ENCODE measurements around the gene SERINC3. TPM values are rescaled to one million over a fixed set of nuclear protein-coding genes. Genes with fewer than 3 reads are reported as not detected.
"Not testable (repeated sequence)": the region's sequence is repeated elsewhere in the genome, so short reads cannot be mapped to it uniquely, and the experiment has no call there.

Gene SERINC3
- total RNA-seq, 4 donors from 2014 or later = 119 to 140 (median 131) TPM

DNA sequence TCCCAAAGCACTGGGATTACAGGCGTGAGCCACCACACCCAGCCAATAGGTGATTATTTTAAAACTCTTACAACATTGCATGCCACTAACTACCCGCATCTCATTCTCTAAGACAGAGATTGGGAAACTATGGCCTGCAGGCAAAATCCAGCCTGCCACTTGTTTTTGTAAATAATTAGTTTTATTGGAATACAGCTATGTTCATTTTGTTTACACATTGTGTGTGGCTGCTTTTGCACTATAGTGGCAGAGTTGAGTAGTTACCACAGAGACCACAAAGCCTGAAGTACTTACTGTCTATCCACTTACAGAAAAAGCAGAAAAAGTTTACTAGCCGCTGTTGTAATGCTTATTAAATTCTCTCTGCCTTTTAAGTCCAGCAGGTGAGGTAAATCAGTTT lies 44.1 kb upstream of the SERINC3 start:
- no peaks in the 10 kb centered on the region for H3K27me3 ChIP-seq
- peak overlapping the region in 3 of 4 donors; percentile 73 to 81 (median 76) for H3K27ac ChIP-seq
- no peak overlapping the region for H3K4me3 ChIP-seq
- H3K9me3 ChIP-seq = no peaks in the 10 kb centered on the region
- no peaks in the 10 kb centered on the region for H3K36me3 ChIP-seq
- 90 to 98% methylated on average over 3 of the region's 3 CpGs for WGBS, 2 donors (ENCODE audit: low coverage in 1 of 2)
- no peak for ATAC-seq
- H3K4me1 ChIP-seq = peaks cover 3 to 46% (median 3%) of the 10 kb centered on the region in 3 donors
- TF ChIP-seq, protein P1, sequence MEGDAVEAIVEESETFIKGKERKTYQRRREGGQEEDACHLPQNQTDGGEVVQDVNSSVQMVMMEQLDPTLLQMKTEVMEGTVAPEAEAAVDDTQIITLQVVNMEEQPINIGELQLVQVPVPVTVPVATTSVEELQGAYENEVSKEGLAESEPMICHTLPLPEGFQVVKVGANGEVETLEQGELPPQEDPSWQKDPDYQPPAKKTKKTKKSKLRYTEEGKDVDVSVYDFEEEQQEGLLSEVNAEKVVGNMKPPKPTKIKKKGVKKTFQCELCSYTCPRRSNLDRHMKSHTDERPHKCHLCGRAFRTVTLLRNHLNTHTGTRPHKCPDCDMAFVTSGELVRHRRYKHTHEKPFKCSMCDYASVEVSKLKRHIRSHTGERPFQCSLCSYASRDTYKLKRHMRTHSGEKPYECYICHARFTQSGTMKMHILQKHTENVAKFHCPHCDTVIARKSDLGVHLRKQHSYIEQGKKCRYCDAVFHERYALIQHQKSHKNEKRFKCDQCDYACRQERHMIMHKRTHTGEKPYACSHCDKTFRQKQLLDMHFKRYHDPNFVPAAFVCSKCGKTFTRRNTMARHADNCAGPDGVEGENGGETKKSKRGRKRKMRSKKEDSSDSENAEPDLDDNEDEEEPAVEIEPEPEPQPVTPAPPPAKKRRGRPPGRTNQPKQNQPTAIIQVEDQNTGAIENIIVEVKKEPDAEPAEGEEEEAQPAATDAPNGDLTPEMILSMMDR (IDR thresholded peaks at IDR 0.05) = peak in 1 of 4 experiments; percentile 7
- TF ChIP-seq POLR2A (IDR thresholded peaks at IDR 0.05) (no peak), EP300 (IDR thresholded peaks at IDR 0.05) (no peak), POLR2AphosphoS5 (IDR thresholded peaks at IDR 0.05) (no peak)

DNA sequence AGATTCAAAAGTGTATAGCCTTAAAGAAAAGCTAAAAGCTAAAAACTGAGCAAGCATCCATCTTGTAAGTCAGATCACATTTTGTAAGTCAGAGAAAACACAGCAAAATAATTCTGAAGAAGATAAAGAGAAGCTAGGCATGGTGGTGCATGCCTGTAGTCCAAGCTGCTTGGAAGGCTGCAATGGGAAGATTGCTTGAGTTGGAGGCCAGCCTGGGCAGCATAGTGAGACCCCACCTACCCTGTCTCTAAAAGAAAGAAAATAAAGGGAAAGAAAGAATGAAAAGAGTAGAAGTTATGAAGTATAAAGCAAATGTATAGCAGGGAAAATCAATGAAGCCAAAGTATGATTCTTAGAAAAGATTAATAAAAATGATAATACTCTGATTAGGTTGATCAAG lies 40.0 kb upstream of the SERINC3 start:
- Histone ChIP-seq H3K4me1 (peaks cover under 1 to 64% (median 2%) of the 10 kb centered on the region in 3 donors), H3K36me3 (no peaks in the 10 kb centered on the region), H3K4me3 (no peak overlapping the region), H3K27me3 (no peaks in the 10 kb centered on the region), H3K9me3 (no peaks in the 10 kb centered on the region), H3K27ac (peak overlapping the region in 1 of 4 donors; percentile 81)
- TF ChIP-seq POLR2A (IDR thresholded peaks at IDR 0.05) = no peak
- TF ChIP-seq EP300 (IDR thresholded peaks at IDR 0.05) = no peak
- no peak for TF ChIP-seq POLR2AphosphoS5 (IDR thresholded peaks at IDR 0.05)
- TF ChIP-seq, protein P1 (IDR thresholded peaks at IDR 0.05) = no peak
- no peak for ATAC-seq

DNA sequence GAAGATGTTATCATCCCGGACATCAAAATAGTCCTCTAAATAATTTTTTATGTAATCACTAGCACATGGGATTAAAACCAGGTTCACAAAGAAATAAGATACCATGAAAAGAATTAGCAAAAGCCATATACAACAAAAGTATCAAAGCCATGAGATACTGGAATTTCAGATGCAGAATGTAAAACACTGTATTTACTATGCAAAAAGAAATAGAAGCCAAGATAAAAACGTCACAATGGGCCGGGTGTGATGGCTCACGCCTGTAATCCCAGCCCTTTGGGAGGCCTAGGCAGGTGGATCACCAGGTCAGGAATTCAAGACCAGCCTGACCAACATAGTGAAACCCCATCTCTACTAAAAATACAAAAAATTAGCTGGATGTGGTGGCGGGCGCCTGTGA lies 38.9 kb upstream of the SERINC3 start:
- Histone ChIP-seq H3K4me1 (peaks cover 0 to 68% (median 2%) of the 10 kb centered on the region in 3 donors), H3K27ac (peak overlapping the region in 1 of 4 donors; percentile 23)
- WGBS, 2 donors (ENCODE audit: low coverage in 1 of 2) = 82 to 92% methylated on average over 4 to 6 of the region's 6 CpGs

DNA sequence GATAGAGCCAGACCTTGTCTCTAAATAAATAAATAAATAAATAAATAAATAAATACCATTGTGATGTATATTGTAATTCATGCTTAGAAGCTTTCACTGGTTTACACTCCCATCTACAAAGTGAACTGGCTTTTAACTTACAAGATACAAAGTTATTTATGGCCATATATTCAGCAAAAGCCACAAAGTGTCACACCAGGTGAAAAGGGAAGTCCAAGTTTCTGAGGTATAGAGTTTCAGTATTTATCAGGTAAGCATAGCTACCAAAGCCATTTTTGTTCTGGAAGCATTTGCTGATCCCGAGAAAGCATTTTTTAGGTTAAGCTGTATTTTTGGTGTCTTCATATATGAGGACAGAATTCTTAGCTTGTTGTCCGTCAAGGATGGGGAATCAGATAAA lies 38.4 kb upstream of the SERINC3 start:
- Histone ChIP-seq H3K36me3 (no peaks in the 10 kb centered on the region), H3K4me3 (no peak overlapping the region), H3K4me1 (peaks cover 0 to 70% (median 2%) of the 10 kb centered on the region in 3 donors), H3K27me3 (no peaks in the 10 kb centered on the region), H3K9me3 (no peaks in the 10 kb centered on the region), H3K27ac (no peak overlapping the region)
- TF ChIP-seq, protein P1 (IDR thresholded peaks at IDR 0.05) = no peak
- TF ChIP-seq POLR2AphosphoS5 (IDR thresholded peaks at IDR 0.05) (no peak), POLR2A (IDR thresholded peaks at IDR 0.05) (no peak), EP300 (IDR thresholded peaks at IDR 0.05) (no peak)
- ATAC-seq = no peak
- WGBS, 2 donors (ENCODE audit: low coverage in 1 of 2) = 100% methylated on average over 2 of the region's 2 CpGs

More for the DNA sequence above, 38.9 kb upstream of the SERINC3 start:
- H3K9me3 ChIP-seq, H3K36me3 ChIP-seq, H3K4me3 ChIP-seq, H3K27me3 ChIP-seq, ATAC-seq: not testable (repeated sequence)

- no peak for TF ChIP-seq POLR2A (IDR thresholded peaks at IDR 0.05)
- TF ChIP-seq EP300 (IDR thresholded peaks at IDR 0.05) = no peak
- no peak for TF ChIP-seq POLR2AphosphoS5 (IDR thresholded peaks at IDR 0.05)
- TF ChIP-seq, protein P1 (IDR thresholded peaks at IDR 0.05) = no peak
- Histone ChIP-seq H3K9me3 (no peaks in the 10 kb centered on the region), H3K27ac (peak overlapping the region in 1 of 4 donors; percentile 29), H3K4me1 (peaks cover 0 to 70% (median 6%) of the 10 kb centered on the region in 3 donors), H3K4me3 (no peak overlapping the region), H3K36me3 (no peaks in the 10 kb centered on the region), H3K27me3 (no peaks in the 10 kb centered on the region)
- no peak for ATAC-seq
Measured at GRCh38 chr20:44559302-44559701, 37.4 kb upstream of the SERINC3 start.

Data from gastroesophageal sphincter (tissue), 4 donors.